ENCODE data around the gene DTX4.

The DTX4 gene

GRCh38 chr11:59180907-59181306 lies 9.0 kb downstream of the DTX4 start:
- TF ChIP-seq EP300 (IDR thresholded peaks at IDR 0.05; ENCODE audit: borderline replicate concordance) (no peak), YY1 (IDR thresholded peaks at IDR 0.05; ENCODE audit: low read depth) (no peak), NFIC (IDR thresholded peaks at IDR 0.05) (no peak), CREB1 (IDR thresholded peaks at IDR 0.05; ENCODE audit: low read depth) (no peak), CEBPB (IDR thresholded peaks at IDR 0.05) (no peak), USF1 (IDR thresholded peaks at IDR 0.05) (no peak), TEAD4 (IDR thresholded peaks at IDR 0.05) (no peak), TAF1 (IDR thresholded peaks at IDR 0.05; ENCODE audit: low read depth) (no peak), RAD21 (IDR thresholded peaks at IDR 0.05; ENCODE audit: low read depth) (no peak), TCF12 (IDR thresholded peaks at IDR 0.05; ENCODE audit: low read depth) (no peak)

- no peak for TF ChIP-seq CREB1 (IDR thresholded peaks at IDR 0.05; ENCODE audit: low read depth)
- no peak for TF ChIP-seq EGR1 (IDR thresholded peaks at IDR 0.05)
- no peak for TF ChIP-seq TAF1 (IDR thresholded peaks at IDR 0.05; ENCODE audit: low read depth)
- TF ChIP-seq TEAD4 (IDR thresholded peaks at IDR 0.05), result no peak
- no peak for TF ChIP-seq EP300 (IDR thresholded peaks at IDR 0.05; ENCODE audit: borderline replicate concordance)
- no peak for TF ChIP-seq USF1 (IDR thresholded peaks at IDR 0.05)
- TF ChIP-seq RAD21 (IDR thresholded peaks at IDR 0.05; ENCODE audit: low read depth), result no peak
- no peak for TF ChIP-seq FOXM1 (IDR thresholded peaks at IDR 0.05; ENCODE audit: borderline replicate concordance, low read depth)
- no peak for TF ChIP-seq MAX (IDR thresholded peaks at IDR 0.05)
- TF ChIP-seq NFIC (IDR thresholded peaks at IDR 0.05), result no peak
- TF ChIP-seq TCF12 (IDR thresholded peaks at IDR 0.05; ENCODE audit: low read depth), result no peak
- TF ChIP-seq REST (IDR thresholded peaks at IDR 0.05; ENCODE audit: low read depth), result no peak
These were observed 10.0 kb downstream of the DTX4 start for GRCh38 chr11:59181746-59182456.

- TF ChIP-seq RAD21 (IDR thresholded peaks at IDR 0.05; ENCODE audit: low read depth), result 0 out of 2 replicates have a peak, but pooled peaks have one; percentile 8
- TF ChIP-seq EP300 (IDR thresholded peaks at IDR 0.05; ENCODE audit: borderline replicate concordance), result no peak
These were observed 10.7 kb downstream of the DTX4 start for GRCh38 chr11:59182457-59183151.

GRCh38 chr11:59183771-59184170 lies 11.8 kb downstream of the DTX4 start:
- no peak for TF ChIP-seq TAF1 (IDR thresholded peaks at IDR 0.05; ENCODE audit: low read depth)
- TF ChIP-seq EGR1 (IDR thresholded peaks at IDR 0.05), result no peak
- TF ChIP-seq ZBTB7A (IDR thresholded peaks at IDR 0.05; ENCODE audit: low read depth), result no peak
- no peak for TF ChIP-seq RAD21 (IDR thresholded peaks at IDR 0.05; ENCODE audit: low read depth)
- no peak for TF ChIP-seq NFIC (IDR thresholded peaks at IDR 0.05)

GRCh38 chr11:59184691-59185339 lies 12.9 kb downstream of the DTX4 start:
- TF ChIP-seq RAD21 (IDR thresholded peaks at IDR 0.05; ENCODE audit: low read depth) (no peak), USF1 (IDR thresholded peaks at IDR 0.05) (no peak), ZBTB7A (IDR thresholded peaks at IDR 0.05; ENCODE audit: low read depth) (no peak), TAF1 (IDR thresholded peaks at IDR 0.05; ENCODE audit: low read depth) (no peak)

GRCh38 chr11:59185386-59185945 lies 13.5 kb downstream of the DTX4 start:
- TF ChIP-seq USF1 (IDR thresholded peaks at IDR 0.05), result no peak
- TF ChIP-seq REST (IDR thresholded peaks at IDR 0.05; ENCODE audit: low read depth), result no peak
- TF ChIP-seq ZBTB7A (IDR thresholded peaks at IDR 0.05; ENCODE audit: low read depth), result no peak
- TF ChIP-seq YY1 (IDR thresholded peaks at IDR 0.05; ENCODE audit: low read depth), result no peak
- TF ChIP-seq TAF1 (IDR thresholded peaks at IDR 0.05; ENCODE audit: low read depth), result no peak
- no peak for TF ChIP-seq TEAD4 (IDR thresholded peaks at IDR 0.05)
- TF ChIP-seq CEBPB (IDR thresholded peaks at IDR 0.05), result no peak
- no peak for TF ChIP-seq MAX (IDR thresholded peaks at IDR 0.05)

Data from Ishikawa (cell line).